SK-N-SH (cell line): ENCODE results near the gene NR2C2AP. TPM values are rescaled to one million over a fixed set of nuclear protein-coding genes. Genes with fewer than 3 reads are reported as not detected.

Experiments
- CTCF ChIA-PET: fragments of 300-600, 350-600 bp; formaldehyde crosslinking; extraction: SDS; loops from one replicate; lab custom pipeline; 2021; lab: Yijun Ruan, JAX
- POLR2A ChIA-PET: fragments of 350-600 bp; sonication (Branson Sonifier 250); formaldehyde crosslinking; extraction: SDS; loops from one replicate; lab custom pipeline; 2020; ENCODE audit warnings: antibody characterized with exemption, inconsistent platforms; lab: Yijun Ruan, JAX
- DNase-seq: peaks from one replicate; pipeline ENCODE4 v3.0.0; 2012
- H2AFZ ChIP-seq: fragments of 200-600 bp; sonication (generic); 2 replicates; pipeline ENCODE4 v1.8.1; 2016; ENCODE audit warnings: antibody characterized with exemption, mild to moderate bottlenecking, low read depth
- H3F3A ChIP-seq: fragments of 200-600 bp; sonication (generic); replicated peaks from 2 replicates; pipeline ENCODE3; 2016; ENCODE audit warnings: antibody characterized with exemption, mild to moderate bottlenecking; ENCODE audit not compliant: insufficient read depth
- H3K27ac ChIP-seq, 2 experiments: fragments of 200-500 bp in 1 of 2; fragments of 200-600 bp in 1 of 2; sonication (Bioruptor generic) in 1 of 2; sonication (generic), shearing (Covaris generic) in 1 of 2; 2 replicates each; pipeline versions ENCODE4 v1.5.1 to v1.6.1; 2014 to 2016; ENCODE audit warnings: low read depth in 2 of 2, inconsistent platforms in 1 of 2, low read length in 1 of 2, mild to moderate bottlenecking in 1 of 2, mixed read lengths in 1 of 2
- H3K27me3 ChIP-seq: fragments of 200-600 bp; sonication (generic), shearing (Covaris generic); 2 replicates; pipeline ENCODE4 v1.6.1; 2016; ENCODE audit warnings: mixed run types; ENCODE audit not compliant: insufficient read depth
- H3K36me3 ChIP-seq, 2 experiments: fragments of 200-500 bp in 1 of 2; fragments of 200-600 bp in 1 of 2; sonication (Bioruptor generic) in 1 of 2; sonication (generic) in 1 of 2; replicated peaks in 1 of 2; 2 replicates each; pipeline versions ENCODE3 to v1.5.1; 2014 to 2016; ENCODE audit warnings: low read length in 1 of 2, mild to moderate bottlenecking in 1 of 2; ENCODE audit not compliant: insufficient read depth in 2 of 2, control insufficient read depth in 1 of 2
- H3K4me1 ChIP-seq, 2 experiments: fragments of 200-500 bp in 1 of 2; fragments of 200-600 bp in 1 of 2; sonication (Bioruptor generic) in 1 of 2; sonication (generic), shearing (Covaris generic) in 1 of 2; 2 replicates each; pipeline versions ENCODE4 v1.5.1 to v1.6.1; 2014 to 2016; ENCODE audit warnings: low read depth in 1 of 2, low read length in 1 of 2, mixed run types in 1 of 2; ENCODE audit not compliant: insufficient read depth in 2 of 2, control insufficient read depth in 1 of 2
- H3K4me2 ChIP-seq: fragments of 200-600 bp; sonication (generic), shearing (Covaris generic); 2 replicates; pipeline ENCODE4 v1.6.1; 2017; ENCODE audit warnings: mixed run types
- H3K4me3 ChIP-seq, 2 experiments: fragments of 200-500 bp in 1 of 2; fragments of 200-600 bp in 1 of 2; sonication (Bioruptor generic) in 1 of 2; sonication (generic), shearing (Covaris generic) in 1 of 2; 2 replicates each; pipeline versions ENCODE4 v1.5.1 to v1.8.1; 2014 to 2016; ENCODE audit warnings: low read depth in 2 of 2, inconsistent platforms in 1 of 2, low read length in 1 of 2, mild to moderate bottlenecking in 1 of 2, mixed read lengths in 1 of 2, moderate library complexity in 1 of 2
- H3K79me2 ChIP-seq: fragments of 200-600 bp; sonication (generic); 2 replicates; pipeline ENCODE4 v1.8.1; 2017; ENCODE audit warnings: mild to moderate bottlenecking; ENCODE audit not compliant: insufficient read depth
- H3K9ac ChIP-seq: fragments of 200-600 bp; sonication (generic); 2 replicates; pipeline ENCODE4 v1.6.1; 2017; ENCODE audit warnings: mixed run types
- H3K9me2 ChIP-seq: fragments of 200-600 bp; sonication (generic); 2 replicates; pipeline ENCODE4 v1.6.1; 2017; ENCODE audit warnings: mixed run types
- H3K9me3 ChIP-seq: fragments of 200-600 bp; sonication (generic); 2 replicates; pipeline ENCODE4 v1.6.1; 2017; ENCODE audit warnings: mixed run types, mild to moderate bottlenecking, moderate library complexity
- H4K20me1 ChIP-seq: fragments of 200-600 bp; sonication (generic); 2 replicates; pipeline ENCODE4 v1.6.1; 2017; ENCODE audit warnings: mild to moderate bottlenecking, mixed run types; ENCODE audit not compliant: insufficient read depth
- FOXM1 ChIP-seq: IDR thresholded peaks from 2 replicates; pipeline ENCODE4 v1.4.0; 2012; ENCODE audit warnings: low read depth, mild to moderate bottlenecking
- GATA2 ChIP-seq: sonication (generic); formaldehyde crosslinking; IDR thresholded peaks from 2 replicates; pipeline ENCODE4 v1.5.0; 2020; ENCODE audit warnings: mild to moderate bottlenecking, missing genetic modification reagents
- MXI1 ChIP-seq: IDR thresholded peaks from 2 replicates; pipeline ENCODE4 v1.6.1; 2012; ENCODE audit warnings: mild to moderate bottlenecking, low read depth, low read length, improper control_type of control experiment
- NRF1 ChIP-seq: IDR thresholded peaks from 2 replicates; pipeline ENCODE4 v1.6.1; 2012; ENCODE audit warnings: low read depth, mild to moderate bottlenecking, low read length
- SMC3 ChIP-seq: IDR thresholded peaks from 2 replicates; pipeline ENCODE4 v1.6.1; 2012; ENCODE audit warnings: low read depth, low read length, improper control_type of control experiment
- TAF1 ChIP-seq: IDR thresholded peaks from 2 replicates; pipeline ENCODE4 v1.6.1; 2012; ENCODE audit warnings: low read depth, mild to moderate bottlenecking, low read length, moderate library complexity, borderline replicate concordance
- ZBTB33 ChIP-seq: IDR thresholded peaks from 2 replicates; pipeline ENCODE4 v1.4.0; 2012; ENCODE audit warnings: low read depth, borderline replicate concordance
- WGBS: methylation state at CpG from one replicate; pipeline ENCODE4 v1.1.6; 2017; ENCODE audit warnings: low lambda C conversion rate; 5-methylcytosine and 5-hydroxymethylcytosine counted together
- polyA plus RNA-seq, 3 experiments: library from polyadenylated mRNA; depleted of rRNA; stranded (reverse); fragments of >200 nt; gene quantifications; 2 replicates each; pipeline ENCODE4 v1.2.3, GENCODE V29; 2012
- TF ChIP-seq, protein P1 (sequence below): fragments of 150-350 bp; IDR thresholded peaks from 2 replicates; pipeline ENCODE4 v1.6.1; 2016; ENCODE audit warnings: mild to moderate bottlenecking, low read depth, low read length

The NR2C2AP gene
- polyA plus RNA-seq, 1 of the 3 experiments (the other 2 are of a cell fraction) = 21.9 TPM

GRCh38 chr19:19214159-19214490, 10.9 kb upstream of the NR2C2AP start:
- Histone ChIP-seq H3F3A (no peaks in the 10 kb centered on the region), H3K4me1 (peaks cover 0 to 6% of the 10 kb centered on the region in 2 experiments; a peak in 1 of 4 replicates), H3K27ac (no peak overlapping the region), H3K79me2 (no peaks in the 10 kb centered on the region), H3K36me3 (no peaks in the 10 kb centered on the region), H3K9me2 (no peaks in the 10 kb centered on the region), H3K9me3 (no peaks in the 10 kb centered on the region), H3K4me2 (no peak overlapping the region), H3K27me3 (peaks cover 12% of the 10 kb centered on the region), H4K20me1 (no peaks in the 10 kb centered on the region), H3K9ac (no peak overlapping the region), H2AFZ (no peak overlapping the region)
- POLR2A ChIA-PET = no interaction called here
- WGBS = 55% methylated on average over 5 of the region's 5 CpGs
- CTCF ChIA-PET = interaction anchor here (0.8 kb wide), 1 partner anchor 40 kb away, joined by 3 read pairs; no protein-coding TSS in a partner anchor
- no peak for DNase-seq
- TF ChIP-seq, protein P1, sequence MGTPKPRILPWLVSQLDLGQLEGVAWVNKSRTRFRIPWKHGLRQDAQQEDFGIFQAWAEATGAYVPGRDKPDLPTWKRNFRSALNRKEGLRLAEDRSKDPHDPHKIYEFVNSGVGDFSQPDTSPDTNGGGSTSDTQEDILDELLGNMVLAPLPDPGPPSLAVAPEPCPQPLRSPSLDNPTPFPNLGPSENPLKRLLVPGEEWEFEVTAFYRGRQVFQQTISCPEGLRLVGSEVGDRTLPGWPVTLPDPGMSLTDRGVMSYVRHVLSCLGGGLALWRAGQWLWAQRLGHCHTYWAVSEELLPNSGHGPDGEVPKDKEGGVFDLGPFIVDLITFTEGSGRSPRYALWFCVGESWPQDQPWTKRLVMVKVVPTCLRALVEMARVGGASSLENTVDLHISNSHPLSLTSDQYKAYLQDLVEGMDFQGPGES = no peak
- no peak for TF ChIP-seq FOXM1
- no peak for TF ChIP-seq NRF1
- TF ChIP-seq MXI1 = no peak
- TF ChIP-seq, all 33 proteins: peak for 0
- no peak overlapping the region for H3K4me3 ChIP-seq

GRCh38 chr19:19213426-19214158, 10.4 kb upstream of the NR2C2AP start:
- Histone ChIP-seq H3K4me1 (peaks cover 0 to 6% of the 10 kb centered on the region in 2 experiments; a peak in 1 of 4 replicates), H2AFZ (no peak overlapping the region), H3K4me3 (no peak overlapping the region), H3K4me2 (no peak overlapping the region), H3K36me3 (no peaks in the 10 kb centered on the region), H3K9me3 (no peaks in the 10 kb centered on the region), H3K9ac (no peak overlapping the region), H3K9me2 (no peaks in the 10 kb centered on the region), H3K27ac (no peak overlapping the region)
- CTCF ChIA-PET = interaction anchor here (0.8 kb wide), 1 partner anchor 39 kb away, joined by 3 read pairs; no protein-coding TSS in a partner anchor
- POLR2A ChIA-PET = no interaction called here
- TF ChIP-seq SMC3 (no peak), ZBTB33 (no peak), TAF1 (no peak), GATA2 (no peak)
- TF ChIP-seq, all 33 proteins: peak for 0
- DNase-seq = no peak
- H3K79me2 ChIP-seq = no peaks in the 10 kb centered on the region
- H3F3A ChIP-seq = no peaks in the 10 kb centered on the region
- H4K20me1 ChIP-seq = no peaks in the 10 kb centered on the region
- peaks cover 12% of the 10 kb centered on the region for H3K27me3 ChIP-seq
- 60% methylated on average over 15 of the region's 21 CpGs for WGBS
